H9 (cell line): ENCODE data around the gene SNRNP40. TPM values are rescaled to one million over a fixed set of nuclear protein-coding genes. Genes with fewer than 3 reads are reported as not detected.

Experiments used
- DNase-seq: peaks from one replicate; pipeline ENCODE4 v3.0.0-alpha.2; 2017
- H2AFZ ChIP-seq: one replicate; pipeline ENCODE4 v1.6.1; 2013; ENCODE audit warnings: mild to moderate bottlenecking, low read length, control low read depth, moderate library complexity
- H2AK5ac ChIP-seq: 2 replicates; pipeline ENCODE4 v1.6.1; 2013; ENCODE audit warnings: low read length, control low read depth, mixed read lengths; ENCODE audit not compliant: insufficient read length
- H2BK120ac ChIP-seq: one replicate; pipeline ENCODE4 v1.6.1; 2013; ENCODE audit warnings: low read depth, mild to moderate bottlenecking, low read length, control low read depth, inconsistent platforms; ENCODE audit not compliant: poor library complexity, severe bottlenecking
- H2BK12ac ChIP-seq: 2 replicates; pipeline ENCODE4 v1.6.1; 2013; ENCODE audit warnings: low read length, control low read depth, mixed read lengths, low read depth; ENCODE audit not compliant: insufficient read length
- H2BK15ac ChIP-seq: 2 replicates; pipeline ENCODE4 v1.6.1; 2013; ENCODE audit warnings: low read depth, low read length, control low read depth
- H2BK20ac ChIP-seq: one replicate; pipeline ENCODE4 v1.6.1; 2013; ENCODE audit warnings: low read depth, mild to moderate bottlenecking, low read length, control low read depth, inconsistent platforms; ENCODE audit not compliant: poor library complexity, severe bottlenecking
- H2BK5ac ChIP-seq: 2 replicates; pipeline ENCODE4 v1.6.1; 2013; ENCODE audit warnings: low read length, control low read depth, mixed read lengths; ENCODE audit not compliant: insufficient read length
- H3K14ac ChIP-seq: 2 replicates; pipeline ENCODE4 v1.6.1; 2013; ENCODE audit warnings: low read length, control low read depth; ENCODE audit not compliant: insufficient read depth
- H3K18ac ChIP-seq: 2 replicates; pipeline ENCODE4 v1.6.1; 2013; ENCODE audit warnings: low read depth, mild to moderate bottlenecking, mixed read lengths, low read length, control low read depth; ENCODE audit not compliant: insufficient read length
- H3K23ac ChIP-seq: 2 replicates; pipeline ENCODE4 v1.6.1; 2013; ENCODE audit warnings: low read length, control low read depth, mixed read lengths, low read depth; ENCODE audit not compliant: insufficient read length
- H3K23me2 ChIP-seq: 2 replicates; pipeline ENCODE4 v1.6.1; 2013; ENCODE audit warnings: low read depth, mild to moderate bottlenecking, mixed read lengths, low read length, control low read depth; ENCODE audit not compliant: insufficient read length, poor library complexity, severe bottlenecking
- H3K27ac ChIP-seq: 2 replicates; pipeline ENCODE4 v1.5.1; 2013; ENCODE audit warnings: low read length, control low read depth, mixed read lengths, low read depth; ENCODE audit not compliant: insufficient read length
- H3K27me3 ChIP-seq: 2 replicates; pipeline ENCODE4 v1.6.1; 2013; ENCODE audit warnings: low read length, control low read depth, inconsistent platforms; ENCODE audit not compliant: insufficient read depth
- H3K4ac ChIP-seq: 2 replicates; pipeline ENCODE4 v1.6.1; 2013; ENCODE audit warnings: low read depth, mild to moderate bottlenecking, control low read depth, inconsistent platforms, low read length, moderate library complexity
- H3K4me1 ChIP-seq: 2 replicates; pipeline ENCODE4 v1.6.1; 2013; ENCODE audit warnings: low read length, control low read depth, inconsistent platforms; ENCODE audit not compliant: insufficient read depth
- H3K4me2 ChIP-seq: 2 replicates; pipeline ENCODE4 v1.6.1; 2013; ENCODE audit warnings: low read length, control low read depth, mixed read lengths; ENCODE audit not compliant: insufficient read length, insufficient read depth
- H3K56ac ChIP-seq: 2 replicates; pipeline ENCODE4 v1.6.1; 2013; ENCODE audit warnings: low read depth, mild to moderate bottlenecking, mixed read lengths, low read length, control low read depth; ENCODE audit not compliant: insufficient read length
- H3K79me1 ChIP-seq: 2 replicates; pipeline ENCODE4 v1.6.1; 2013; ENCODE audit warnings: low read depth, mild to moderate bottlenecking, moderate library complexity, low read length, control low read depth, inconsistent platforms; ENCODE audit not compliant: insufficient read depth, poor library complexity, severe bottlenecking
- H3K79me2 ChIP-seq: 2 replicates; pipeline ENCODE4 v1.6.1; 2013; ENCODE audit warnings: low read length, control low read depth, inconsistent platforms; ENCODE audit not compliant: insufficient read depth
- H3K9ac ChIP-seq: 2 replicates; pipeline ENCODE4 v1.6.1; 2013; ENCODE audit warnings: low read length, control low read depth, mixed read lengths; ENCODE audit not compliant: insufficient read length; ENCODE audit errors: extremely low read depth
- H3K9me3 ChIP-seq: one replicate; pipeline ENCODE4 v1.6.1; 2013; ENCODE audit warnings: low read depth, low read length, inconsistent platforms; ENCODE audit not compliant: control insufficient read depth
- H3T11ph ChIP-seq: one replicate; pipeline ENCODE4 v1.6.1; 2013; ENCODE audit warnings: mild to moderate bottlenecking, low read length, control low read depth, inconsistent platforms
- H4K20me1 ChIP-seq: one replicate; pipeline ENCODE4 v1.6.1; 2013; ENCODE audit not compliant: control insufficient read depth, insufficient read length, insufficient read depth
- H4K5ac ChIP-seq: 2 replicates; pipeline ENCODE4 v1.6.1; 2013; ENCODE audit warnings: low read depth, mild to moderate bottlenecking, mixed read lengths, low read length, control low read depth; ENCODE audit not compliant: insufficient read length
- H4K8ac ChIP-seq: replicated peaks from 2 replicates; pipeline ENCODE4 v1.6.1; 2013; ENCODE audit warnings: low read length, control low read depth, mixed read lengths, low read depth; ENCODE audit not compliant: insufficient read length
- H4K91ac ChIP-seq: 2 replicates; pipeline ENCODE4 v1.6.1; 2013; ENCODE audit warnings: low read depth, mild to moderate bottlenecking, moderate library complexity, mixed read lengths, low read length, control low read depth; ENCODE audit not compliant: insufficient read length
- H3K27ac Mint-ChIP-seq, 3 experiments: 2 replicates in 2 of 3; 3 replicates in 1 of 3; pipeline ENCODE4 v1.8.0; 2020 to 2021; ENCODE audit warnings: mixed read lengths in 3 of 3, mild to moderate bottlenecking in 1 of 3, moderate library complexity in 1 of 3
- H3K27me3 Mint-ChIP-seq: 2 replicates; pipeline ENCODE4 v1.8.0; 2021; ENCODE audit warnings: low read depth, mild to moderate bottlenecking, moderate library complexity, mixed read lengths
- H3K36me3 Mint-ChIP-seq, 3 experiments: 2 replicates in 2 of 3; 3 replicates in 1 of 3; pipeline ENCODE4 v1.8.0; 2020 to 2021; ENCODE audit warnings: low read depth in 3 of 3, mixed read lengths in 3 of 3; ENCODE audit not compliant: insufficient read depth in 1 of 3
- H3K4me1 Mint-ChIP-seq, 2 experiments: 2 replicates each; pipeline ENCODE4 v1.8.0; 2020; ENCODE audit warnings: mixed read lengths in 2 of 2
- H3K4me3 Mint-ChIP-seq, 2 experiments: 2 replicates in 1 of 2; 3 replicates in 1 of 2; pipeline ENCODE4 v1.8.0; 2020 to 2021; ENCODE audit warnings: mild to moderate bottlenecking in 2 of 2, mixed read lengths in 2 of 2, moderate library complexity in 1 of 2
- H3K9me3 Mint-ChIP-seq, 2 experiments: 2 replicates in 1 of 2; 3 replicates in 1 of 2; pipeline ENCODE4 v1.8.0; 2020; ENCODE audit warnings: mild to moderate bottlenecking in 2 of 2, mixed read lengths in 2 of 2, moderate library complexity in 1 of 2
- WGBS: extraction: QIAGEN DNeasy Blood & Tissue Kit; methylation state at CpG from one replicate; pipeline ENCODE4 v1.1.7; 2013; ENCODE audit warnings: missing lambda C conversion rate, low lambda C conversion rate, mixed read lengths; ENCODE audit not compliant: insufficient read length; ENCODE audit errors: extremely low coverage; 5-methylcytosine and 5-hydroxymethylcytosine counted together
- total RNA-seq: library from RNA; stranded (reverse); gene quantifications from 2 replicates; pipeline ENCODE4 v1.2.1, GENCODE V29; 2021
- TF ChIP-seq, protein P1 (sequence below): fragments of 200-600 bp; sonication (generic); conservative IDR thresholded peaks from 3 replicates; pipeline ENCODE4 v1.8.0; 2021; ENCODE audit warnings: antibody characterized with exemption, mild to moderate bottlenecking

SNRNP40 gene
- total RNA-seq, 1 experiment from 2014 or later, result 132 TPM

DNA sequence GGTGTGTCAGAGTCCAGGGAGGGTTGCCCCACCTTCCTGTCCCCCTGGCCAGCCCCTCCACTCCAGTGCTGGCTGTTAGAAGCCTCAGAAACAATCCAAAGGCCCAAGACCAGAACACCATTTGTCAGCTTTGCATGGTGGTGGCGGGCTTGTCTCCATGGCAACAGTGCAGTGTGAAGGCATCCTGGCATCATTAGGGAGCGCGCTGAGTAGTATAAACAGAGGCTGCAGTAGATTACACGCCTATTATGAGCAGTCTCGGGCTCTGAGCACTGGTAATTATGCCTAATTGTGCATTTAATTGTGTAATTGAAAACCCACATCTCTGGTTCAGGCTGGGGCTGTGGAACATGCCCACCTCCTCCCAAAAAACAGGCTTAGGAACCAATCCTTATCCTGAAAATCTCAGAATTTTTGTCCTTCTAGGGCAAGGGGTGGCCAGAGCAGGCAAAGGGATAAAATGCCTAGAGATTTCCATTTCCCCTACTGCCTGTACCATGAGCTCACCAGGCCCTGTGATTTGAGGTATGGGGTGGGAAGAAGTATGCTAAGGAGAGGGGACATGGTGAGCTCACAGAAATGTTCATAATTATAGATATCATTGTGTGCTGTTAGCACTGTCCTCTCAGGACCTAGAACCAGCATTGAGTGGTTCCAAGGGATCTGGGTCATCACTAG lies 68.6 kb downstream of the SNRNP40 start:
- H3K27ac Mint-ChIP-seq, result no peak overlapping the region

More for the DNA sequence above, 68.6 kb downstream of the SNRNP40 start:
- H3K23ac ChIP-seq, result no peak overlapping the region
- H3K27me3 ChIP-seq, result no peaks in the 10 kb centered on the region
- no peaks in the 10 kb centered on the region for H3K79me1 ChIP-seq
- no peak overlapping the region for H2BK5ac ChIP-seq
- H4K8ac ChIP-seq, result no peak overlapping the region
- no peak overlapping the region for H3K27ac ChIP-seq
- no peak overlapping the region for H2AK5ac ChIP-seq
- Mint-ChIP-seq H3K36me3 (no peaks in the 10 kb centered on the region), H3K4me3 (no peak overlapping the region), H3K9me3 (no peaks in the 10 kb centered on the region), H3K27me3 (no peaks in the 10 kb centered on the region), H3K4me1 (peaks cover 8 to 11% of the 10 kb centered on the region in 2 experiments; a peak in 2 of 4 replicates)
- TF ChIP-seq, protein P1, sequence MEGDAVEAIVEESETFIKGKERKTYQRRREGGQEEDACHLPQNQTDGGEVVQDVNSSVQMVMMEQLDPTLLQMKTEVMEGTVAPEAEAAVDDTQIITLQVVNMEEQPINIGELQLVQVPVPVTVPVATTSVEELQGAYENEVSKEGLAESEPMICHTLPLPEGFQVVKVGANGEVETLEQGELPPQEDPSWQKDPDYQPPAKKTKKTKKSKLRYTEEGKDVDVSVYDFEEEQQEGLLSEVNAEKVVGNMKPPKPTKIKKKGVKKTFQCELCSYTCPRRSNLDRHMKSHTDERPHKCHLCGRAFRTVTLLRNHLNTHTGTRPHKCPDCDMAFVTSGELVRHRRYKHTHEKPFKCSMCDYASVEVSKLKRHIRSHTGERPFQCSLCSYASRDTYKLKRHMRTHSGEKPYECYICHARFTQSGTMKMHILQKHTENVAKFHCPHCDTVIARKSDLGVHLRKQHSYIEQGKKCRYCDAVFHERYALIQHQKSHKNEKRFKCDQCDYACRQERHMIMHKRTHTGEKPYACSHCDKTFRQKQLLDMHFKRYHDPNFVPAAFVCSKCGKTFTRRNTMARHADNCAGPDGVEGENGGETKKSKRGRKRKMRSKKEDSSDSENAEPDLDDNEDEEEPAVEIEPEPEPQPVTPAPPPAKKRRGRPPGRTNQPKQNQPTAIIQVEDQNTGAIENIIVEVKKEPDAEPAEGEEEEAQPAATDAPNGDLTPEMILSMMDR, result no peak
- no peaks in the 10 kb centered on the region; the same call in 1 of the 2 replicates for H3K79me2 ChIP-seq
- no peaks in the 10 kb centered on the region for H3K9me3 ChIP-seq
- H2AFZ ChIP-seq, result no peak overlapping the region
- no peak overlapping the region for H3K9ac ChIP-seq
- H4K91ac ChIP-seq, result no peak overlapping the region
- H3K56ac ChIP-seq, result no peak overlapping the region
- H3K18ac ChIP-seq, result no peak overlapping the region
- H3K4ac ChIP-seq, result no peak overlapping the region
- no peaks in the 10 kb centered on the region; the same call in 1 of the 2 replicates for H3K4me1 ChIP-seq
- no peak overlapping the region for H2BK120ac ChIP-seq
- H3K14ac ChIP-seq, result no peak overlapping the region
- H3T11ph ChIP-seq, result no peak overlapping the region
- no peak overlapping the region for H4K5ac ChIP-seq
- no peaks in the 10 kb centered on the region for H3K23me2 ChIP-seq
- no peaks in the 10 kb centered on the region for H4K20me1 ChIP-seq
- H2BK15ac ChIP-seq, result no peak overlapping the region
- H2BK12ac ChIP-seq, result no peak overlapping the region
- no peak overlapping the region for H3K4me2 ChIP-seq
- WGBS, result no CpG with 5 or more reads among the region's 5 CpGs
- DNase-seq, result no peak
- H2BK20ac ChIP-seq, result no peak overlapping the region
